NCI-H1105 (cell line): ENCODE results near the gene ALDH9A1.
"Not testable (repeated sequence)": the region's sequence is repeated elsewhere in the genome, so short reads cannot be mapped to it uniquely, and the experiment has no call there.

Source experiments
- DNase-seq: peaks from one replicate; lab custom pipeline; 2025; lab: John Stamatoyannopoulos, UW

The ALDH9A1 gene

DNA sequence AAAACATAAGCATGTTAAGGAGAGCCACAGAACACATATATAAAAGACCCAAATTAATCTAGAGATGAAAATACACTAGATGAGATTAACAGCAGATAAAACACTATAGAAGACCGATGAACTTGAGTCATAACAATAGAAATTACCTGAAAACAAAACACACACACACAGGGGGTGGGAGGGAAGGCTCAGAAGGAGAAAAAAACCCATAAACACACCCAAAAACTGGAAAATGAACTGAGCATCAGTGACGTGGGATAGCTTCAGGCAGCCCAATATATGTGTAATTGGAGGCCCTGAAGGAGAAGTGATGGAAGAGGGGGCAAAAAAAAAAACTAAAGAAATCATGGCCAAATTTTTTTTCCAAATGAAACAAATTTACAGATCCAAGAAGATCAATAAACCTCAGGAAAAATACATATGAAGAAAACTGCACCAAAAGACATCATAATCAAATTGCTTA is 11.4 kb downstream of the ALDH9A1 start:
- no peak for DNase-seq

DNA sequence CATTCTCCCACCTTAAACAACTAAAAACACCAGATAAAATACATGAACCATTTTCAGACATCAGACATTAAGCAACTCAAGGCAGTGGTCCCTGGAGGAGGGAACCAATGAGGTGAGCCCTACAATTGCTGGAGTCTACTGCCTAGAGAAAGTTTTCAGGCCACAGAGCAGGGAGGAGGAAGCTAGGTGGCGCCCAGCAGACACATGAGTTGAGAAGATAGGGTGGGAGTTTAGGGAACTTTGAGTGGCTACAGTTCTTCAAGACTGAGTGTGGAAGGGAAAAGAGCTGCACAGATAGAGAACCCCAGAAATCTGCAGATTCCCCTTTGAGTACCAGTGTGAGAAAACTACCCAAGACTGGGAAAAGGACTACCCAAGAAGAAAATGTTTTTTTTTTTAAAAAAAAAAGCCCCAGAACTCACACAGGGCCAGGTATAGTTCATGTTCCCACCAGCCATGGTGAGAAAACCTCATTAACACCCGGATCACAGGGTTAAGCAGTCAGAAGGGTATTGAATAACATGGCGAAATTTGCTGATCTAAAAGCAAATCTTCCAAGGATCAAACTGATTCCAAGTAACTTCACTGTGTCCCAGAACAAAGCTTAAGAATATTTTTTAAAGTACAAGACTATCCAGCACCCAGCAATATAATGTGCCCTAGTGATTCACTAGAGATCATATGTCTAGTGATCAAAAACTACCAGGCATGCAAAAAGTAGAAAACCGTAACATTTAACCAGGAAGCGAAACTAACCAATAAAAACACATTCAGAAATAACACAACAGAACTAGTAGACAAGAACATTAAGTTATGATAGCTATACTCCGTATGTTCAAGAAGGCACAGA is 12.0 kb downstream of the ALDH9A1 start:
- DNase-seq, result no peak

DNA sequence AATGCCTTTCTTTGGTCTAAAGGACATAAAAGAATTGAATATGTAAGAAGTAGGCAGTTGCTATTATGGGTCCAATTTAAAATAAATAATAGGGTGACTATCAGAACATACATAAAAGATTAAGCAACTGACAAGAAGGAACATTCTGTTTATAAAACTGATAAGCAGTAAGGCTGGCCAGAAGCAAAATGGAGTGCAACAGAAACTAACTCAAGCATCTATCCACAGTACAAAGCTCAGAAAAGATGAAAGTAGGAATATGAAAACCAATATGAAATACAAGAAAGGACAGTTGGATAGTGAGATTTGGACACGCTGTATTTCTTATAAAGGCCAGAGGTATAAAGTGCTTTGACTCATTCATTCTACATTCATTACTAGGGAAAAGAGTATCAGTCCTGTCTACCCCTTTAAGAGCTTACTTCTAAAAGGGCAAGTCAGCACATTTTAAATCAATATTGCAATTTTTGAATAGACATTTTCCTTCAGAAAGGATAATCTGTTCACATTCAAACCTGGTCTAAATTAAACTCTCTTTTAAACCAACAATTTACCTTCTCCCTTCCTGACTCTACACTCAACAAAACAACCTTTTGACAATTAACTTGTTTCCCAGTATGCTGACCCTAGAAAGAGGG is 14.4 kb downstream of the ALDH9A1 start:
- DNase-seq, result no peak

DNA sequence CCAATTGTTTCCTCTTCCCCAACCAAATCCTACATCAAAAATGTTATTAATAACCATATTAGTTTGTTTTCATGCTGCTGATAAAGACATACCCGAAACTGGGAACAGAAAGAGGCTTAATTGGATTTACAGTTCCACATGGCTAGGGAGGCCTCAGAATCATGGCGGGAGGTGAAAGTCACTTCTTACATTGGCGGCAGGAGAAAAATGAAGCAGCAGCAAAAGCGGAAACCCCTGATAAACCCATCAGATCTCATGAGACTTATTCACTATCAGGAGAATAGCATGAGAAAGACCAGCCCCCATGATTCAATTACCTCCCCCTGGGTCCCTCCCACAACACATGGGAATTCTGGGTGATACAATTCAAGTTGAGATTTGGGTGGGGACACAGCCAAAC is 17.6 kb downstream of the ALDH9A1 start:
- DNase-seq, result not testable (repeated sequence)

DNA sequence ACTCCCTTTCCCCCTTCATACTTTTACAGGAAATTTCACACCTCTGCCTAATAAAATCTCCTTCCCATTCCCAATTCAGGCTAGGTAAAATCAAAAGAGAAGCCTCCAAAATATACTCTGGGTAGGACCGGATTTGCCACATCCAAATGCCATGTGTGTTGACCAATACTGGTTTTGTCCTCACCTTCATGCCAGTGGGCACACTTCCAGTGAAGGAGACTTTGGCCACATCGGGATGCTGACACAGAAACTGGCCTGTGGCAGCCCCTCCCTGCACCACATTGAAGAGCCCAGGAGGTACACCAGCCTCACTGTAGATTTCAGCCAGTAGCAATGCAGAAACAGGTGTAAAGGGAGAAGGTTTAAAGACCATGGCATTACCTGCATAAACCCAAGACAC is 18.1 kb downstream of the ALDH9A1 start:
- no peak for DNase-seq

DNA sequence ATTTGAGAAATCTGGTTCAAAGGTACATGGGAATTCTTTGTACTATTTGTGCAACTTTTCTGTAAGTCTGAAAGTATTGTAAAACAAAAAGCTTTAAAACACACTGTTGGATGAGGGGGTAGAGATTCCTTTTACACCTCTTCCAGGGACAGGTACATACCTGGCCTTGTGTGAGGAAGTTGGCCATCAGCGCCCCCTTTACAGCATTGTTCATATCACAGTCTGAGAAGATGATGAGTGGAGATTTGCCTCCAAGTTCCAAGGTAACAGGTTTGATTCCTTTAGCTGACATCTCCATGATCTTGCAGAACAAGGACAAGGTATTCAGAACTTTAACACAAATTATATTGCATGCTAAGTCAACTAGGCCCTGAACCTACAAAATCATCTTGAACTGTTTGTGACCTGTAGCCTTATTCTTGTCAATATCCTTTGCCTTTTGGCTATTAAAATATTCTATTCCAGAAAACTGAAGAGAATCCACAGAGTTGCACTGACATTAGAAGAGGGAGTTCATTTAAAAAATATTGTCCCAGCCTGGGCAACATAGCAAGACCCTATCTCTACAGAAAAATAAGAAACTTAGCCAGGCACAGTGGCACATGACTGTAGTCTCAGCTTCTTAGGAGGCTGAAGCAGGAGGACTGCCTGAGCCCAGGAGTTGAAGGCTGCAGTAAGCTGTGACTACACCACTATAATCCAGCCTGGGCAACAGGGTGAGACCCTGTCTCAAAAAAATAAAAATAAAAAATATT is 18.9 kb downstream of the ALDH9A1 start:
- DNase-seq, result no peak

DNA sequence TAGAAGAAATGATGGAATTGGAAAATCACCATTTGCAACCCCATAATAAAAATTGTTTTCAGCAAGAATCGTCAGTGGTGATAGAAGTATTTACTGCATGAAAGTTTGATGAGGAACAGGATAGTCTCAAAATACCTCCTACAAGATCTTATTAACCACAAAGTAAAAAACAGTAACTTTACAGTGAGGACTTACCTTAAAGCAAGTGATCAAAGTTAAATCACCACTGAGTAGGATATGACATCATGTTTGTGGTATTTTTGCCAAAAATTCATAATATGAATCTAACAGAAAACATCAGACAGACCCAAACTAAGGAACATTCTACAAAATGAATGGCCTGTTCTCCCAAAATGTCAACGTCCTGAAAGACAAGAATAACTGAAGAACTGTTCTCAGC is 19.9 kb downstream of the ALDH9A1 start:
- DNase-seq, result no peak

DNA sequence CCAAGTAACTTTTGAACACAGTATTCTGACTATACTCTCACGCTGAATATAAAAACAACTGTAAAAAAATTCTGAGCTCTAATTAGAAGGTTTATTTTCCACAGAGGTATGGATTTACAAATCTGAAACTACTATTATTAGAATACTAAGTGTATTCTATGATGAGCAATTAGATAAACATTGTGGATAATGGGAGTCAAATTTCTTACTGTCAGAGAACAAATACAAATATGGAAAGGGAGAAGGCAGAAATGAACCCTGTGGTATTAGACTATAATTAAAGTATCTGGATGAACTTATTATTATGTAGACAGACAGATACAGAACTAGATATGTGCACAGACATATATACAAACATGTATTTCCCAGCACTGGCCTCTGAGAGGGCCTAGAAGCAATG is 22.6 kb downstream of the ALDH9A1 start:
- DNase-seq, result no peak

DNA sequence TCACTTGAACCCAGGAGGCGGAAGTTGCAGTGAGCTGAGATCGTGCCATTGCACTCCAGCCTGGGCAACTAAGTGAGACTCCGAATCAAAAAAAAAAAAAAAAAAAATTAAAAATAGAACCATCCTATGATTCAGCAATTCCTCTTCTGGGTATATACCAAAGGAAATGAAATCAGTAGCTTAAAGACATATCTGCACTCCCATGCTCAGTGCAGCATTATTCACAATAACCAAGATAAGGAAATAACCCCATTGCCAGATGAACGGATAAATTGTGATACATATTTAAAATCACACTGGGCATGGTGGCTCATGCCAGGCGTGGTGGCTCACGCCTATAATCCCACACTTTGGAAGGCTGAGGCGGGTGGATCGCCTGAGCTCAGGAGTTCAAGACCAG is 23.8 kb downstream of the ALDH9A1 start:
- DNase-seq, result no peak

DNA sequence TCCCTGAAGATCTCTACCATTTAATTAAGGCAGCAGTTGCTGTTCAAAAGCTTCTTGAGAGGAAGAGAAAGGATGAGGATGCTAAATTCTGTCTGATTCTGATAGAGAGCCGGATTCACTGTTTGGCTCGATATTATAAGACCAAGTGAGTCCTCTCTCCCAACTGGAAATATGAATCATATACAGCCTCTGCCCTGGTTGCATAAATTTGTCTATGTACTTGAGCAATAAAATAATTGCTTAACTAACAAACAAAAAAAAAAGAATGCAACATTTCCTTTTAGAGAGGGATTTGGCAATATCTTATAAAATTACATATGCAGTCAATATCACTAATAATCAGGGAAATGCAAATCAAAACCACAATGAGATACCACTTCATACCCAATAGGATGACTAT is 26.8 kb downstream of the ALDH9A1 start:
- DNase-seq, result no peak

DNA sequence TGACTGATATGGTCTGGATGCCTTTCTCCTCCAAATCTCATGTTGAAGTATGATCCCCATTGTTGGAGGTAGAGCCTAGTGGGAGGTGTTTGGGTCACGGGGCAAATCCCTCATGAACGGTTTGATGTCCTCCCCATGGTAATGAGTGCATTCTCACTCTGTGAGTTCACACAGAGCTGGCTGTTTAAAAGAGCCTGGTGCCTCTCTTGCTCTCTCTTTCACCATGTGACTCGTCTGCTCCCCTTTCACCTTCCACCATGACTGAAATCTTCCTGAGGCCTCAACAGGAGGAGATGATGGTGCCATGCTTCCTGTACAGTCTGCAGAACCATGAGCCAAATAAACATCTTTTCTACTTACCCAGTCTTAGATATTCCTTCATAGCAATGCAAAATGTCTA is 30.2 kb downstream of the ALDH9A1 start:
- DNase-seq, result no peak

DNA sequence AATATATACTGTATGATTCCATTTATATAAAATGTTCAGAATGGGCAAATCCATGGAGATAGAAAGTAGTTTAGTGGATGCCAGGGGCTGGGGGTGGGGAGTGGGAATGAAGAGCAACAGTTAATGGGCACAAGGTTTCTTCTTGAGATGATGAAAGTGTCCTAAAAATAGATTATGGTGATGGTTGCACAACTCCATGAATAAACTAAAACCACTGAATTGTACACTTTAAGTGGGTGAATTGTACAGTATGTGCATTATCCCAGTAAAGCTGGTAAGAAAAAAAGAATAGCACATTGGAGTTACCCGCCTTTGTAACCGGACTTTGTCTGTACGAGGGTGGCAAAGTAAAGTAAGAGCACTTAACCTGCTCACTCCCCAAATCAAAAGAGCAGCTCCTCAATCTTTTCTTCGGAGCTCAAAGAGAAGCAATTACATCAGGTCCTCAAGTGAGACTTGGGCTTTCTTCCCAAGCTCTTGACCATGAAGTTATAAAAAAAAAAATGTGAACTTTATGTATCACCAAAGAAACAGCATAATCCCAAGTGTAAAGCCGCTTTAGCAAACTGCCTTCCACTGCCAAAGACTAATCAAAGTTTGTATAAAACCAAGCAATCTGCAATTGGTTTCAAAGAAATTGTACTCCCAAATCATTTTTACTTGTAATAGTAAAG is 32.1 kb downstream of the ALDH9A1 start:
- no peak for DNase-seq

DNA sequence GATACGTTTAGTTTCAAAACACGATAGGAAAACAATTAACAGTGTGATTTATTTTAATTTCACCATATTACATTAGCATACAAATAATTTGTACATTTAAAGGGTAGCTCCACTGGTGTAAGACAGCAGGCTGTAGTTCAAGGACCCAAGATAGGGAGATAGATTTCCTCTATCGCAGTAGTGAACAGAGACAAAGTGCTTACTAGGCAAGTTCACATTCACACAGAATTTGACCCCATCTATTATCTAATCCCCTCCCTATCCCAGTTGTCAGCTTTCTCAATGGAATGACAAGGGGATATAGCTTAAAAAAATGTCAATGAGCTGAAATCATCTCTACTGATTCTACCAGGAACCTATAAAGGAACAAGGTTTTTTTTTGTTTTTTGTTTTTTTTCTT is 36.2 kb downstream of the ALDH9A1 start:
- no peak for DNase-seq

DNA sequence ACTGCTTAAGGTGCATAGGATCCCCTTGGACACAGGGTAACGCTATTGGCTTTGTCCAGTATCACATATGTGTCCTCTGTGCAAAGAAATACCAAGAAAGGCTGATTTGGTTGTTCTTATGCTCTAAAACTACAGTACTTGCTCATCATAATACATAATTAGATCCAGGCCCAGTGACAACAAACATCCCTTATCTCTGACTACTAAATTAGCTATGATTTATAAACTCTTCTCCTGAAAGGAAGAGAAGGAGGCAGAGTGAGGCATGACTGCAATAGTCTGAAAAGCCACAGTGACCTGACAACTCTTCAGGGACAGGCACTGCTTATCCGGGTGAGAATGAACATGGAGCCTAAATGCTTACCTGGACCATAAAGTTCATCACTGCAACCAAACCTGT is 36.7 kb downstream of the ALDH9A1 start:
- no peak for DNase-seq

DNA sequence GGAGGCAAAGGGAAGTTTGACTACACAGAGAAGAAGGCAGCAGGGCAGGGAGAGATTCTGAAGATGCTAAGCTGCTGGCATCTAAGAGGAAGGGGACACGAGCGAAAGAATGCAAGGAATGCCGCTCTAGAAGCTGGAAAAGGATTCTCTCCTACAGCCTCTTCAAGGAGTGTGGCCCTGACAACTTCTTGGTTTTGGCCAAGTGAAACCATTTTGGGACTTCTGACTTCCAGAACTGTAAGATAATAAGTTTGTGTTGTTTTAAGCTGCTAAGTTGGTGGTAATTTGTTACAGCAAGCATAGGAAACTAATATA is 38.8 kb downstream of the ALDH9A1 start:
- no peak for DNase-seq

DNA sequence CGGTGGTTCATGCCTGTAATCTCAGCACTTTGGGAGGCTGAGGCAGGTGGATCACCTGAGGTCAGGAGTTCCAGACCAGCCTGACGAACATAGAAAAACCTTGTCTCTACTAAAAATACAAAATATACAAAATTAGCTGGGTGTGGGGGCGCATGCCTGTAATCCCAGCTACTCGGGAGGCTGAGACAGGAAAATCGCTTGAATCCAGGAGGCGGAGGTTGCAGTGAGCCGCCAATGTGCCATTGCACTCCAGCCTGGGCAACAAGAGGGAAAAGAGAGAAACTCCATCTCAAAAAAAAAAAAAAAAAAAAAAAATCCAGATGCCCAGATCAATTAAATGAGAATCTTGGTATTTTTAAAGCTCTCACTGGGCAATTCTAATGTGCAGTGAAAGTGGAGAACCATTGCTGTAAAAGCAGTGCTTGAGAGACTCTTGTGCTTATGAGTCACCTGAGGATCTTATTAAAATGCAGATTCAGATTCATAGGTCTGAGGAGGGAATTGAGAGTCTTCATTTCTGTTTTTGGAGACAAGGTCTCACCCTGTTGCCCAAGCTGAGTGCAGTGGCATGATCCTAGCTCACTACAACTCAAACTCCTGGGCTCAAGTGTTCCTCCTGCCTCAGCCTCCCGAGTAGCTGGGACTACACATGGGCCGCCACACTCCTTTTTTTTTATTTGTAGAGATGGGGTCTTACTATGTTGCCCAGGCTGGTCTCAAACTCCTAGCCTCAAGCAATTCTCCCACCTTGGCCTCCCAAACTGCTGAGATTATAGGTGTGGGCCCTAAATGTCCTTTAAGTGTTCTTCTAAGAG is 39.4 kb downstream of the ALDH9A1 start:
- DNase-seq, result not testable (repeated sequence)

DNA sequence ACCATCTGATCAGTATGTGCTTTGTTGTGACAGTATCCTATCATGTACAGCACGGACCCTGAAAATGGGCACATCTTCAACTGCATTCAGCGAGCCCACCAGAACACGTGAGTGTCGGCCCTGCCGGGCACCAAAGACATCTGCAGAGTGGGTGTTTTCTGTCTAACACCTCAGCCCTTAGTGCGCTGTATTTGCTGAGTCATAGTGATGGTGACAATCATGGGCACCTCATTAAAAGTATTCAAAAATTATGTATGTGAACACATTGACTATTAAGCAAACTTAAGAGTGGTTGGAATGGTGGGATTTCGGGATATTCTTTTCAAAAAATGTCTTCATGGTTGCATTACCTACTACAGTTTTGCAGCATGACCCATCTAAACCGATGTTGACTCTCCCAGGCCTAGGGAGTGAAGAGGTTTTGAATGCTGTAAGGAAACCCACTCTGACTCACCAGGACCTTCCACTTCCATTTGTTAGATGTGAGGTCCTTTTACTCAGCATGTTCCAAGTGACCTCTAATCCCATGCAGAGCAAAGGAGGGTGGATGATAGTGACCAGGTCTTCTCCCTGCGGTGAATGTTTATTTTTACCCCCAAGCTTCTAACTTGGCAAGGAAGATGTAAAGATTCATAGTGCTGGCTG is 47.3 kb downstream of the ALDH9A1 start:
- DNase-seq, result no peak

DNA sequence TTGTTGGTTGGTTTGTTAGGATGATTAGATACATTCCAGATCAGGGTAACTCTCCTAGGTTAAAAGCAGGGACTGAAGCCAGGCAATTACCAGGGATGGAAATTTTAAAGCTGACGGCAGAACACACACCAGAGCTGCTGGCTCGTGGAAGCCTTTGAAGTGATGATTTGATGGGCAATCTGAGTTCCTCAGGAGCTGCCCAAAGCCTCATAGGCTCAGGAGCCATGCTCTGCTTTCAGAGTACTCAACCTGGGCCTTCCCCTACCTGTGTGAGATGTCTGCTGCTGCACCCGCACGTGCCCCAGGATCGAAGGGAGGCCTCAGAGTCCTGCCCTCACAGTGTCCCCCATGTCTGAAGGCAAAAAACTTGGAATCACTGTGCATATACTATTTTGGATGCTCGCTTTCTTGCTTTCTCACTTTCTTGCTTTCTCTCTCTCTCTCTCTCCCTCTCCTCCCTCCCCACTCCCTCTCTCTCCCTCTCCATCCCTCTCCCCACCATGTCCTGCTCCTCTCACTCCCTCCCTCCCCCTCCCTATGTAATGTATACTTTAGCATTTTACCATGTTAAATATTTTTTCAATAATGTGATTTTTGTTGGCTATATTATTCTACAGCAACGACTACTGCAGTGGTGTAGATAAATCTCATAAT is 49.3 kb downstream of the ALDH9A1 start:
- no peak for DNase-seq

DNA sequence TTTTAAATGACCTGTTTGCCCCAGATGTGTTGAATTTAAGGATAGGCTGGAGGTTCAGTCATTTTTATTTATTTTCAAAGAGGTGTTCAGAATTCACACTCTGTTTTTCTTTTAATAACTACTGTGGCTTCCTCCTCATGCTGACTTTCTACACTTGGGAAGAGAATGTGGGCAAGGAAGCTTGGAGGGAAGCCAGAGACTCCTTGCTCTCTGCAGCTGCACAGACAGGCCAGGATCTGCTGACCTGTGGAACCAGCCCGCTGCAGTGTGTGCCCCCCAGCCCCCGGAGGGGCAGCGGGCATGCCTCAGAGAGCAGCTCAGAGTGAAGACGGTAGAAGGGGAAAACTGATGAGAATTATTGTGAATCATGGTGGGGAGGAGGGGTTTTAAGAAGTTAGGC is 50.4 kb downstream of the ALDH9A1 start:
- no peak for DNase-seq

DNA sequence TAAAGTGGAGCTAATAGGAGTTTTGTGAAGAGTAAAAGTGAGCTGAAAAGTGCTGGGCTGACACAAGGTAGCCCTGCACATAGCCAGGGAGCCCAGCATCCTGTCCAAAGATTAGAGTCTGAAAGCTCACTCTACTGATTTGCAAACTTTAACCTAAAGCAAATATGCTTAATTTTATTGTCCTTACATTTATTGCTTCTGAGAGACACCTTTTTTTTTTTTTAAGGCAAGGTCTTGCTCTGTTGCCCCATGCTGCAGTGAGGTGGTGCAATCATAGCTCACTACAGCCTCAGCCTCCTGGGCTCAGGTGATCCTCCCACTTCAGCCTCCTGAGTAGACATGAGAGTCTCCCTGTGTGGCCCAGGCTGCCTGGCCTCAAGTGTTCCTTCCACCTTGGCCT is 50.8 kb downstream of the ALDH9A1 start:
- no peak for DNase-seq
